ENCODE results near the gene SP1. TPM values are rescaled to one million over a fixed set of nuclear protein-coding genes. Genes with fewer than 3 reads are reported as not detected.

Gene SP1
- total and polyA plus RNA-seq, 3 donors from 2014 or later, result 58.6 to 86.0 (median 75.4) TPM

DNA sequence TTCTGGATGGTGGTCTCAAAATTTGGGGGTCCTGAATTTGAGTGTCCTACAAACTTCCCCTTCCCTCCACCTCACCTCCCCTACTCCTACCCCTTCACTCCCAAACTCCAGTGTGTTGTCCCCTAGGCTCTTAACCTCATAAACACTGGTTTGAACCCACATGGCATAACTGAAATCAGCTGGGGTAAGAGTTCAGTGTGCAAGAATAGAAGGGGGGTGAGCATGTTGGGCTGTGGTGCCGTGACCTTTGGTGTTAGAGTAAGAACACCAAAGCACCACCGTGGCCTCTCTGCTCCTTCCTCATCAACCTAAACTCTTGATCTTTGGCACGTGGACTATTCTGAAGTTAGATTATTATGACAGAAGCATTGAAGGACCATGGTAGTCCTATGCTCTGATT, 83.0 kb downstream of the SP1 start:
- Histone ChIP-seq H3K9me3 (no peaks in the 10 kb centered on the region), H3K4me3 (no peak overlapping the region), H3K27me3 (no peaks in the 10 kb centered on the region), H3K27ac (no peak overlapping the region), H3K36me3 (ENCODE audit: low read depth, missing control alignments) (peaks cover 7% of the 10 kb centered on the region), H3K4me1 (peaks cover 10% of the 10 kb centered on the region)
- 53 to 56% methylated on average over 3 of the region's 3 CpGs for WGBS, 2 donors
- TF ChIP-seq CTCF (IDR thresholded peaks at IDR 0.05), result no peak
- DNase-seq, result no peak
- intact Hi-C loops (cut with DNase I; ENCODE audit: low total_unique reads), result no loop called here

GRCh38 chr12:53463802-53464560, 84.0 kb downstream of the SP1 start:
- no peaks in the 10 kb centered on the region for H3K9me3 ChIP-seq
- H3K27ac ChIP-seq, result no peak overlapping the region
- H3K4me1 ChIP-seq, result peaks cover 10% of the 10 kb centered on the region
- H3K27me3 ChIP-seq, result no peaks in the 10 kb centered on the region
- no peak overlapping the region for H3K4me3 ChIP-seq
- DNase-seq, result no peak
- WGBS, 2 donors, result 51 to 52% methylated on average over 5 of the region's 5 CpGs
- H3K36me3 ChIP-seq (ENCODE audit: low read depth, missing control alignments), result peaks cover 7% of the 10 kb centered on the region
- intact Hi-C loops (cut with DNase I; ENCODE audit: low total_unique reads), result no loop called here
- TF ChIP-seq POLR2A (IDR thresholded peaks at IDR 0.05) (no peak), CTCF (IDR thresholded peaks at IDR 0.05) (no peak)

- Histone ChIP-seq H3K9me3 (no peaks in the 10 kb centered on the region), H3K27ac (peak overlapping the region in 1 of 2 donors; percentile 18), H3K27me3 (no peaks in the 10 kb centered on the region), H3K36me3 (ENCODE audit: low read depth, missing control alignments) (peaks cover 7% of the 10 kb centered on the region), H3K4me3 (no peak overlapping the region), H3K4me1 (peaks cover 10% of the 10 kb centered on the region)
- intact Hi-C loops (cut with DNase I; ENCODE audit: low total_unique reads), result no loop called here
- no peak for DNase-seq
- 81 to 87% methylated on average over 11 of the region's 11 CpGs for WGBS, 2 donors
- TF ChIP-seq CTCF (IDR thresholded peaks at IDR 0.05) (no peak), POLR2A (IDR thresholded peaks at IDR 0.05) (no peak)
Measured at GRCh38 chr12:53464685-53465418, 84.9 kb downstream of the SP1 start.

- no peak for DNase-seq
- no peaks in the 10 kb centered on the region for H3K27me3 ChIP-seq
- no peak overlapping the region for H3K4me3 ChIP-seq
- H3K4me1 ChIP-seq, result peaks cover 10% of the 10 kb centered on the region
- 54 to 55% methylated on average over 2 of the region's 2 CpGs for WGBS, 2 donors
- no peak overlapping the region for H3K27ac ChIP-seq
- intact Hi-C loops (cut with DNase I; ENCODE audit: low total_unique reads), result no loop called here
- peaks cover 7% of the 10 kb centered on the region for H3K36me3 ChIP-seq (ENCODE audit: low read depth, missing control alignments)
- no peak for TF ChIP-seq POLR2A (IDR thresholded peaks at IDR 0.05)
- no peaks in the 10 kb centered on the region for H3K9me3 ChIP-seq
Measured at GRCh38 chr12:53465679-53466078, 85.7 kb downstream of the SP1 start.

Other genes with a start within 250 kb of the SP1 start
- gene ZNF740, start 199.5 kb upstream of the SP1 start, total RNA-seq, result 10 to 100 TPM; 19.8 to 27.2 TPM
- gene ZNF740, start 199.5 kb upstream of the SP1 start, polyA plus RNA-seq (ENCODE audit: insufficient read depth, low read depth, low replicate concordance), result 15.6 TPM
- 10 to 100 TPM; 73.9 to 93.7 TPM for gene CSAD, start 199.3 kb upstream of the SP1 start, total RNA-seq
- gene CSAD, start 199.3 kb upstream of the SP1 start, polyA plus RNA-seq (ENCODE audit: insufficient read depth, low read depth, low replicate concordance), result 34.9 TPM
- 1 to 10 TPM in 1 of 2 donors, under 1 TPM in 1; 0.24 to 1.2 TPM for gene ITGB7, start 172.9 kb upstream of the SP1 start, total RNA-seq
- 3.7 TPM for gene ITGB7, start 172.9 kb upstream of the SP1 start, polyA plus RNA-seq (ENCODE audit: insufficient read depth, low read depth, low replicate concordance)
- 10 to 100 TPM; 12.1 to 12.5 TPM for gene RARG, start 148.0 kb upstream of the SP1 start, total RNA-seq
- 13.6 TPM for gene RARG, start 148.0 kb upstream of the SP1 start, polyA plus RNA-seq (ENCODE audit: insufficient read depth, low read depth, low replicate concordance)
- gene ESPL1, start 111.9 kb upstream of the SP1 start, total RNA-seq, result 10 to 100 TPM; 16.5 to 24.5 TPM
- gene ESPL1, start 111.9 kb upstream of the SP1 start, polyA plus RNA-seq (ENCODE audit: insufficient read depth, low read depth, low replicate concordance), result 30.5 TPM
- 100 to 1,000 TPM; 430 to 494 TPM for gene PFDN5, start 84.6 kb upstream of the SP1 start, total RNA-seq
- 797 TPM for gene PFDN5, start 84.6 kb upstream of the SP1 start, polyA plus RNA-seq (ENCODE audit: insufficient read depth, low read depth, low replicate concordance)
- 100 to 1,000 TPM; 106 to 117 TPM for gene MYG1, start 80.5 kb upstream of the SP1 start, total RNA-seq
- gene MYG1, start 80.5 kb upstream of the SP1 start, polyA plus RNA-seq (ENCODE audit: insufficient read depth, low read depth, low replicate concordance), result 287 TPM
- 100 to 1,000 TPM in 1 of 2 donors, 10 to 100 TPM in 1; 98.0 to 110 TPM for gene AAAS, start 58.6 kb upstream of the SP1 start, total RNA-seq
- 79.3 TPM for gene AAAS, start 58.6 kb upstream of the SP1 start, polyA plus RNA-seq (ENCODE audit: insufficient read depth, low read depth, low replicate concordance)
- gene SP7, start 43.8 kb upstream of the SP1 start, total RNA-seq, result 1 to 10 TPM in 1 of 2 donors, under 1 TPM in 1; 0.56 to 1.2 TPM
- 2.3 TPM for gene SP7, start 43.8 kb upstream of the SP1 start, polyA plus RNA-seq (ENCODE audit: insufficient read depth, low read depth, low replicate concordance)
- gene AMHR2, start 43.7 kb downstream of the SP1 start, total RNA-seq, result 10 to 100 TPM; 39.0 to 42.1 TPM
- 33.9 TPM for gene AMHR2, start 43.7 kb downstream of the SP1 start, polyA plus RNA-seq (ENCODE audit: insufficient read depth, low read depth, low replicate concordance)
- gene PRR13, start 61.6 kb downstream of the SP1 start, total RNA-seq, result 10 to 100 TPM; 43.4 to 48.5 TPM
- 120 TPM for gene PRR13, start 61.6 kb downstream of the SP1 start, polyA plus RNA-seq (ENCODE audit: insufficient read depth, low read depth, low replicate concordance)
- gene PCBP2, start 71.9 kb downstream of the SP1 start, total RNA-seq, result 100 to 1,000 TPM; 553 to 632 TPM
- 1,065 TPM for gene PCBP2, start 71.9 kb downstream of the SP1 start, polyA plus RNA-seq (ENCODE audit: insufficient read depth, low read depth, low replicate concordance)
- gene MAP3K12, start 119.3 kb downstream of the SP1 start, total RNA-seq, result 10 to 100 TPM; 52.2 to 56.7 TPM
- 28.5 TPM for gene MAP3K12, start 119.3 kb downstream of the SP1 start, polyA plus RNA-seq (ENCODE audit: insufficient read depth, low read depth, low replicate concordance)
- 10 to 100 TPM; 67.6 to 73.1 TPM for gene TARBP2, start 121.1 kb downstream of the SP1 start, total RNA-seq
- gene TARBP2, start 121.1 kb downstream of the SP1 start, polyA plus RNA-seq (ENCODE audit: insufficient read depth, low read depth, low replicate concordance), result 37.8 TPM
- gene NPFF, start 127.3 kb downstream of the SP1 start, total RNA-seq, result 1 to 10 TPM in 1 of 2 donors, not detected in 1; 1.2 TPM
- not detected for gene NPFF, start 127.3 kb downstream of the SP1 start, polyA plus RNA-seq (ENCODE audit: insufficient read depth, low read depth, low replicate concordance)
- 10 to 100 TPM; 55.1 to 59.8 TPM for gene ATF7, start 246.2 kb downstream of the SP1 start, total RNA-seq
- gene ATF7, start 246.2 kb downstream of the SP1 start, polyA plus RNA-seq (ENCODE audit: insufficient read depth, low read depth, low replicate concordance), result 31.6 TPM

All from testis (tissue), 3 donors.